GM18526 (cell line): ENCODE measurements around the gene PLA2G3.

Experiments
- POLR2A ChIP-seq: IDR thresholded peaks from 3 replicates; pipeline ENCODE4 v1.6.1; 2011; ENCODE audit not compliant: insufficient read length; ENCODE audit errors: extremely low read depth

Gene PLA2G3

GRCh38 chr22:31139866-31140716 is at the start of gene PLA2G3:
TSS of gene PLA2G3 (minus strand) at chr22:31140508. CDS start at chr22:31140354, 154 bp downstream.
- TF ChIP-seq POLR2A = no peak

- TF ChIP-seq POLR2A = no peak
Measured at GRCh38 chr22:31187627-31188026, 47.3 kb upstream of the PLA2G3 start.

GRCh38 chr22:31185056-31185455 is 44.7 kb upstream of the PLA2G3 start:
- no peak for TF ChIP-seq POLR2A

GRCh38 chr22:31184015-31184414 is 43.7 kb upstream of the PLA2G3 start:
- TF ChIP-seq POLR2A = no peak

- TF ChIP-seq POLR2A = no peak
Measured at GRCh38 chr22:31179345-31179744, 39.0 kb upstream of the PLA2G3 start.

GRCh38 chr22:31178859-31179258 is 38.6 kb upstream of the PLA2G3 start:
- no peak for TF ChIP-seq POLR2A

GRCh38 chr22:31177420-31178162 is 37.3 kb upstream of the PLA2G3 start:
- TF ChIP-seq POLR2A = no peak

- TF ChIP-seq POLR2A = no peak
Measured at GRCh38 chr22:31176923-31177322, 36.6 kb upstream of the PLA2G3 start.

GRCh38 chr22:31173386-31174145 is 33.3 kb upstream of the PLA2G3 start:
- TF ChIP-seq POLR2A = no peak

- no peak for TF ChIP-seq POLR2A
Measured at GRCh38 chr22:31170971-31171370, 30.7 kb upstream of the PLA2G3 start.

GRCh38 chr22:31162015-31162765 is 21.9 kb upstream of the PLA2G3 start:
- TF ChIP-seq POLR2A = no peak

- no peak for TF ChIP-seq POLR2A
Measured at GRCh38 chr22:31161386-31161785, 21.1 kb upstream of the PLA2G3 start.

- no peak for TF ChIP-seq POLR2A
Measured at GRCh38 chr22:31160328-31160978, 20.1 kb upstream of the PLA2G3 start.

- TF ChIP-seq POLR2A = no peak
Measured at GRCh38 chr22:31155422-31155821, 15.1 kb upstream of the PLA2G3 start.
